ENCODE data around the gene GPATCH4. TPM values are rescaled to one million over a fixed set of nuclear protein-coding genes. Genes with fewer than 3 reads are reported as not detected.

GPATCH4 gene
- total and polyA plus RNA-seq, 2 of the 4 experiments (the other 2 are of a cell fraction) = 32.6 to 41.8 TPM

DNA sequence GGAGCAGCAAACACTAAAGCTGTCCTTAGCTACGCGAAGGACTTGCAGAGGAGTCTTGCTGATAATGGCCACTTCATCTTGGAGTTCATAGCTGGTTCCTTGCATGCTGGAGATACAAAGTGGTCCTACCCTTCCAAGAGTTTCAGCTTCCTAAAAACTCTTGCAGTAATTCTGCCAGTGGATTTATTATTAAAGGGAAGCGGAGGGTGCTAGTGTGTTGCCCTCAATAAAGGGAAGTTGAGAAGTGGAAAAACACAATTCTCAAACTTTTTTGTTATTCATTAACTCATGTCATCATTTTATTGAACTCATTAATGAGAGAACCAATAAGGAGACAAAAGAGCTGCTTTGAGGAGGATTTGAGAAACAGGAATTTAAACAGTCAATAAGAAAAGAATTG lies 11.4 kb upstream of the GPATCH4 start:
- H3K9ac ChIP-seq (ENCODE audit: low read depth, low read length) = no peak overlapping the region
- H3K56ac ChIP-seq (ENCODE audit: extremely low read depth, insufficient read depth, low read length) = no peak overlapping the region
- WGBS, 2 experiments (ENCODE audit: extremely low coverage in 2 of 2, insufficient read length in 1 of 2) = 80% methylated on average over 2 of the region's 3 CpGs; no CpG with 5 or more reads in 1 of the 2 experiments
- CTCF ChIA-PET = interaction anchor here (0.8 to 2.2 kb wide), 3 partner anchors 11 to 227 kb away, joined by 3 to 5 read pairs (median 4); no protein-coding TSS in a partner anchor
- H3K4me1 ChIP-seq (ENCODE audit: control insufficient read depth, insufficient read depth, low read length) = peaks cover 4% of the 10 kb centered on the region; the same call in 1 of the 2 replicates
- H3K9me1 ChIP-seq (ENCODE audit: insufficient read depth, low read length) = no peaks in the 10 kb centered on the region
- H3K18ac ChIP-seq (ENCODE audit: low read depth, low read length) = no peak overlapping the region
- no peak overlapping the region for H3K14ac ChIP-seq (replicated peaks; ENCODE audit: low read depth, low read length)
- no peak overlapping the region for H2BK120ac ChIP-seq (ENCODE audit: low read depth, low read length)
- H3K4me3 ChIP-seq (ENCODE audit: insufficient read depth, low read depth, low read length) = no peak overlapping the region
- in situ Hi-C loops (cut with MboI; ENCODE audit: low sequenced_read_pairs) (no loop called here), dilution Hi-C loops (cut with HindIII; ENCODE audit: low sequenced_read_pairs, unreplicated experiment) (no loop called here), intact Hi-C loops (cut with micrococcal nuclease) (no loop called here)
- no peak overlapping the region for H2BK5ac ChIP-seq (ENCODE audit: low read depth, low read length, poor library complexity, severe bottlenecking)
- TF ChIP-seq RCOR1 (IDR thresholded peaks at IDR 0.05; ENCODE audit: insufficient replicate concordance, low read length) (no peak), ELK1 (IDR thresholded peaks at IDR 0.05; ENCODE audit: borderline replicate concordance, low read depth, low read length) (no peak), RAD21 (IDR thresholded peaks at IDR 0.05; ENCODE audit: low read length) (no peak), RFX5 (IDR thresholded peaks at IDR 0.05; ENCODE audit: low read depth, low read length) (no peak), BHLHE40 (IDR thresholded peaks at IDR 0.05; ENCODE audit: low read depth, low read length) (no peak), NFE2L2 (IDR thresholded peaks at IDR 0.05; ENCODE audit: low read depth, low read length) (no peak), SMC3 (IDR thresholded peaks at IDR 0.05; ENCODE audit: low read depth, low read length) (no peak), MAZ (IDR thresholded peaks at IDR 0.05; ENCODE audit: borderline replicate concordance, low read depth, low read length) (no peak), CEBPB (IDR thresholded peaks at IDR 0.05; ENCODE audit: low read depth, low read length) (no peak), MXI1 (IDR thresholded peaks at IDR 0.05; ENCODE audit: borderline replicate concordance, low read depth, low read length) (no peak), MAFK (IDR thresholded peaks at IDR 0.05; ENCODE audit: low read depth, low read length) (no peak), POLR2A (IDR thresholded peaks at IDR 0.05; ENCODE audit: low read depth, low read length) (no peak), CHD1 (IDR thresholded peaks at IDR 0.05; ENCODE audit: low read depth, low read length) (no peak), USF2 (IDR thresholded peaks at IDR 0.05; ENCODE audit: low read depth, low read length) (no peak), FOS (IDR thresholded peaks at IDR 0.05; ENCODE audit: low read depth, low read length) (no peak)
- TF ChIP-seq, protein P1, sequence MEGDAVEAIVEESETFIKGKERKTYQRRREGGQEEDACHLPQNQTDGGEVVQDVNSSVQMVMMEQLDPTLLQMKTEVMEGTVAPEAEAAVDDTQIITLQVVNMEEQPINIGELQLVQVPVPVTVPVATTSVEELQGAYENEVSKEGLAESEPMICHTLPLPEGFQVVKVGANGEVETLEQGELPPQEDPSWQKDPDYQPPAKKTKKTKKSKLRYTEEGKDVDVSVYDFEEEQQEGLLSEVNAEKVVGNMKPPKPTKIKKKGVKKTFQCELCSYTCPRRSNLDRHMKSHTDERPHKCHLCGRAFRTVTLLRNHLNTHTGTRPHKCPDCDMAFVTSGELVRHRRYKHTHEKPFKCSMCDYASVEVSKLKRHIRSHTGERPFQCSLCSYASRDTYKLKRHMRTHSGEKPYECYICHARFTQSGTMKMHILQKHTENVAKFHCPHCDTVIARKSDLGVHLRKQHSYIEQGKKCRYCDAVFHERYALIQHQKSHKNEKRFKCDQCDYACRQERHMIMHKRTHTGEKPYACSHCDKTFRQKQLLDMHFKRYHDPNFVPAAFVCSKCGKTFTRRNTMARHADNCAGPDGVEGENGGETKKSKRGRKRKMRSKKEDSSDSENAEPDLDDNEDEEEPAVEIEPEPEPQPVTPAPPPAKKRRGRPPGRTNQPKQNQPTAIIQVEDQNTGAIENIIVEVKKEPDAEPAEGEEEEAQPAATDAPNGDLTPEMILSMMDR (conservative IDR thresholded peaks at IDR 0.05; ENCODE audit: low read depth, low read length) = no peak
- no peak overlapping the region for H2AK5ac ChIP-seq (ENCODE audit: low read depth, low read length)
- no peaks in the 10 kb centered on the region for H3K9me3 ChIP-seq (ENCODE audit: control insufficient read depth, insufficient read depth, low read length)
- no peak overlapping the region for H3K4ac ChIP-seq (ENCODE audit: low read depth, low read length)
- no peaks in the 10 kb centered on the region for H3K79me1 ChIP-seq (ENCODE audit: low read depth in 1 of 2, low read length in 2 of 2)
- H3K27me3 ChIP-seq (ENCODE audit: control insufficient read depth, insufficient read depth, low read length) = peaks cover 49% of the 10 kb centered on the region
- no peak overlapping the region for H4K91ac ChIP-seq (ENCODE audit: insufficient read depth, low read depth, low read length)
- H4K20me1 ChIP-seq (ENCODE audit: insufficient read depth, low read length) = no peaks in the 10 kb centered on the region
- DNase-seq (no peak), ATAC-seq (ENCODE audit: low read depth) (no peak)
- no peaks in the 10 kb centered on the region for H3K36me3 ChIP-seq (ENCODE audit: control insufficient read depth, insufficient read depth, low read length)
- H3K23ac ChIP-seq (ENCODE audit: low read depth, low read length) = no peak overlapping the region
- POLR2A ChIA-PET (ENCODE audit: unreplicated experiment) = no interaction called here
- H3K4me2 ChIP-seq (ENCODE audit: low read depth, low read length) = no peak overlapping the region
- H2AFZ ChIP-seq (replicated peaks; ENCODE audit: low read length, poor library complexity) = no peak overlapping the region
- H3K27ac ChIP-seq (ENCODE audit: insufficient read depth, low read length) = no peak overlapping the region
- no peak overlapping the region for H4K8ac ChIP-seq (ENCODE audit: low read depth in 2 of 2, low read length in 2 of 2)
- BruUV-seq (replicated peaks) = no TSS peak
- no peak overlapping the region for H2AK9ac ChIP-seq (replicated peaks; ENCODE audit: low read depth, low read length, poor library complexity)
- no peak overlapping the region for H4K5ac ChIP-seq (ENCODE audit: low read depth, low read length)
- no peak overlapping the region for H2BK15ac ChIP-seq (ENCODE audit: low read depth, low read length)
- no peak overlapping the region for H2BK20ac ChIP-seq (ENCODE audit: low read depth, low read length)

Data from IMR-90 (cell line).